Middle frontal gyrus (tissue), 1 donor: ENCODE measurements around the gene FAM13A.

Experiments
- DNase-seq: peaks from one replicate; pipeline ENCODE4 v3.0.0-alpha.2; 2015; ENCODE audit warnings: low spot score; ENCODE audit errors: extremely low spot score

The FAM13A gene

GRCh38 chr4:88788424-88788823, 268.6 kb downstream of the FAM13A start:
- no peak for DNase-seq

GRCh38 chr4:88786011-88786410, 271.0 kb downstream of the FAM13A start:
- DNase-seq, result peak; percentile 40

GRCh38 chr4:88780389-88780788, 276.6 kb downstream of the FAM13A start:
- DNase-seq, result no peak

DNA sequence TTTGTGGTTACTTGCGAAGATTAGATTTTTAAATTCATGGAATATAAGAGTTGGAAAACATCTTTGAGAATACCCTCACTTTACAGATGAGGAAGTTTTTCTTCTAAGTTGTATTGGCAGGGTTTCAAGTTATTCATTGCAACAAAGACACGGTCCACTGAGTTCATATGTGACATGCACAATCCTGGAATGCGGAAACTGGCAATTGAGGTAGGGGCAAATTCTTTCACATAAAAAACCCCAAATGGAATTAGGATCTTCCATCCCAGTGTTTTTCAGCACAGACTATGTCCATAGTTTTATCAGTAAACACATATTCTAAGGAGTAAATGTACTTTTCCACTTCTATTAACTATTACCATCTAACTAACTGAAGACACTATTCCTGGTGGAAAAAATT, 277.6 kb downstream of the FAM13A start:
- no peak for DNase-seq

GRCh38 chr4:88775529-88775928, 281.5 kb downstream of the FAM13A start:
- DNase-seq, result no peak

GRCh38 chr4:88775026-88775425, 282.0 kb downstream of the FAM13A start:
- DNase-seq, result no peak

DNA sequence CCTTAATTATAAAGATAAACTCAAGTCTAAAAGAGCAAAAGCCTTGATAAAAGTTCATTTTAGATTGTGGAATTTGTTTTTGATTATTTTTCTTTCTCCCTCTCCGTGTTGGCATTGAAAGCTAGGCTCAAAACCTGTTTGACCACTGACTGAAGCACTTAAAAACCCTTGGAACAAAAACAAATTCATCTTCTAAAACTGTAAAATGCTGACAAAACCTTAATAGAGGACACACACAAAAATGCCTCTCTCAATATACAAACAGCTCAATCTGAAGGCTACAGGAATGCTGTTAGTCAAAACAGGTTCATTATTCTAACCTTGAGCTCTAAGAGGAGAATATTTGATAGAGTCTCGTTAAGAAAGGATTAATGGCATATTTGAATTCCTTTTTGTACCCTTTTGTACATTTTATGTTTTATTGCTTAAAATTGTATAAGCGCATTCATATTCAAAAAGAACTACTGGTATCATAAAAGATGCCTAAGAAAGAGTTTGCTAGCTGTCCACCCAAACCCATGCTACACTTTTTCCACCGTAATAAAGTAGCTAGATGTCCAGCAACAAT, 285.0 kb downstream of the FAM13A start:
- no peak for DNase-seq

GRCh38 chr4:88765729-88766128, 291.3 kb downstream of the FAM13A start:
- no peak for DNase-seq

DNA sequence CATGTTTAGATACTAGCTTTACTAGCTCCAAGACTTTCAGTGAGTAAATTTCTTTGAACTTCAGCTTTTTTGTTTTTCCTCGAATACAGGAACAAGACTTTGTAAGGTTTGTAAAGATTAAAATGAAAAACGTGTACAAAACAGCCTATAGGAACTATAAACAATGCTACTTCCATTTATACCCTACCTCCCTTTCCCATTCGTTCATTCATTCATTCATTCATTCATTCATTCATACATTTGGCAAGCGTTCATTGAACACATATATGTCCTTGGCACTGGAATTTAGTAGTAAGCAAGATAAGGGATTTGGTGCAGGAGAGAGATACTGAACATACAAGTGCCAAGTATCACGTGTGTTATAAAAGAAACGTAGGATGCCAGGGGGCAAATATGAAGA, 293.9 kb downstream of the FAM13A start:
- DNase-seq, result no peak

DNA sequence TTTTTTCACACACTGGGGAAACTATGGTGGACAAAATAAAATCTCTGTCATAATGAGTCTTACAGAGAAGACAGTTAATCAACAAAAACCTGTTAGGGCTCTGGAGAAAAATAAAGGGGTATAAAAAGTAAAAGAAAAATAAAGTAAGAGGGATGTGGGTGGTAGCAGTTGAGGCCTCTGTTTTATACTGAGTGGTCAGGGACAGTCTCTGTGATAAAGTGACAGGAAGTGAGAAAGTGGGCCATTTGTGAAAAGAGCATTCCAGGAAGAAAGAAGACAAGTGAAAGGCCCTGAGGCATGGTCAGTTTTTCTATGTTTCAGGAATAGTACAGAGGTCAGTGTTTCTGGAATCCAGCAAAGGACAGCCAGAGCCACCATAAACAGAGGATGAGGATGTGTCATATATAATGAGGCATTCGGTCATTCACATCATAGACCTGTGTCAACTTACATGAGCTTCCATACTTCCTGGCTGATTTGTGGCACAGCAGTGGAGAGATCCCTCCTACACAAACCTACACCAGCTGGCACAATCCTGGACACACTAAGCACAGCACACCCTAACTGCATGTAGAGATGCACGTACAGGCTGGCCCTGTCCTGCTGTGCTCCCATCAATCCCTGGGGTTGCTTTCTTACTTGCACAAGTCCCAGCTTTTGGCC, 295.0 kb downstream of the FAM13A start:
- no peak for DNase-seq

DNA sequence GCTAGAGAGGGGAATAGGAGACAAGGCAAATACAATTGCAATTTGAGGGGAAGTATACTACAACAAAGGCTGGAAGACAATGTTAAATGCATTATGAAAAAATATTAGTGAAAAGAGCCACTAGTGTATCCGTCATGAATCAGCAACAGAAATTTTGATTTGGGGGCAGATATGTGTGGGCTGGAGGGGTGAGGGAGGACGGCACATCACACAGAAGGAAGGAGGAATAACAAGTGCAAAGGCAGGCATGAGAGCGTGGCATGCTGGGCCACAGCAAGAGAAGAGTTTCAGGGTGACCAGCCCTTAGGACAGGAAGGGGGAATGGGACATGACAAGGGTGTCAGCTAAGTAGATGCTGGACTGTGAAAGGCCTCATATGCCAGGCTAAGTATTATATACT, 295.6 kb downstream of the FAM13A start:
- no peak for DNase-seq

DNA sequence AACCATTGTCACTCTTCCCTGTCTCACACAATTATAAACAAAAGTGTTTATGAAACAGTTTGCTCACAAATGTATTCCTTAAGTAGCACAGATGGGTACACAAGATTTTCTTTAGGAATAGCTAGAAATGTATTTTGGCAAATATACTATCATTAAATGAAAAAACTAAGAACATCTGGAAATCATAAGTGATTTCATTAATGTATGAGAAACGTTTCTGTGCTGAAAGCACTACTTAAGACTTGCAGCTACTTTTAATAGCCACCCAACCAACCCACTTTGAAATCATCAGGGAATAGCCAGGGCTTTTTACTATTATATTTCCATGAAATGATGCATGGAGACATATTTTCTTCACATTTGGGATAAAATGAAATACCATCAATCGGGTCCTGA, 297.1 kb downstream of the FAM13A start:
- DNase-seq, result no peak

DNA sequence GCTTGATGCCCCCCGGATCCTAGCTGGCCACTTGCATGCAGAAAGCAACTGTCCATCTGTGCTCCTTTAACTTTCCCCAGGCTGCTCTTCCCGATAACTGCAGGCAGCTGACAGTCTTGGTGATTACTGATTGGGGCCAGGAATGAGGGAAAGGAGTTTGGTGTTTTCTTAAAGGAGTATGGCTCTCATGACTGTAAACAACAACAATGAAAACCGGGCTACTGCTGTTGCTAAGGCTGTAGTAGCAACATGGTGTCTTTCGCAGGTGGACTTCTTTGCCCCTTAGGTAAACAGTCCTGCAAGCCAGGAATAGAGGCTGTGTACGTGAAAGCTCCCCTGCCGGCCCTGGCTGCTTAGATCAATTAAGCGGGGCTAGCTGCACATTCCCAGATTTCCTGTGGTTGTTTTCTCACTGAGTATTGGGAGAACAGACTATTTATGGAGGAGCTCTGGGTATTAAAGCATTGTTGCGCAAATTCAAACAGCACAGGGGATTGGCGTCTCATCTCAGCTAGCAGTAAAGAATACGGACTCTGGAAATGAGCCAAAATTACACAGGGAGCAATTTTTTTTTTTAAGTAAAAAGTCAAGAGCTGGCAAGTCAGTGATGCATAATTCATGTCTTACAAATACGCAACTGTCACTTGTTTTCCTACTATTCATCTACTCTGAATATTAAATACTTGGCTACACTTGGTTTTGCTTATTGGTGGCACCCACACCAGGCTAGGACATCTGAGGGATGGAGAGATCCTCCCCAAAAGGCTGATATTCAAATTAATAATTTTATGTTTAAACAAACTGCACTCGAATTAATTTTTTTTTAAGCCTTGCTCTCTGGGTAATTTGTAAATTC, 297.7 kb downstream of the FAM13A start:
- DNase-seq, result no peak

DNA sequence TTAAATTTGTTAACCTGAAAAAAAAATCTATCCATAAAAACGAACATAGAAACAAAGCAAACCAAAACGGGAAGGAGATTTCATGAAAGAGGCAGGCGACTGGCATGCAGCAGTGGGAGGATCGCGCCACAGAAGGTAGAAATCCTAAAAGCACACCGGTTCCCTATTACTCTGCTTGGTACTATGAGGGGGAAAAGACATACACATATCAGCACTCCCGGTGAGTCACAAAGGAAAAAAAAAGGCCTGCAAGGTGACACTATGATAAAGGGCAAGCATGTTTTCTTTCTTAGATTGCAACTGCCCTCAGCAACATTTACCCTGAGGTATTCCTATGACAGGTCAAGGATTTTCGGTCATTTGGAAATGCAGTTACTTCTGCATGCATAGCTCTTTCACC, 298.7 kb downstream of the FAM13A start:
- DNase-seq, result no peak

GRCh38 chr4:88757776-88758175, 299.2 kb downstream of the FAM13A start:
- no peak for DNase-seq

DNA sequence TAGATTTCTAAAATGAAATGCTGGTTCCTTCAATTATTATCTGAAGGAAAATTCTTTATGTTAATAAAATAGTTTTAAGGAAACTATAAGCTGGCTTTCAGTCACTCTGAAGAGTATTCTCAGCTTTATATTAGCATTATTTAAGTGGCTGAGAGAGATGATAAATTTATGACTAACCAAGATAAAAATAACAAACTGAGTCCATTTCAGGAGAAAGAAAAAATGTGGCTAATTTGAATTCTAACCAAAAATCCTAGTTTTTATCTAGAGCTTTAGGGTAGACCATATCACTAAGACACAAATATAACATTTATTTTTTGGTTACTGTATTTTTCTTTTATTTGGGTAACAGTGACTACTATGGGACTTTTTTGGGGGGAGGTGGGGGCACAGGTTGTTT, 299.9 kb downstream of the FAM13A start:
- no peak for DNase-seq

- no peak for DNase-seq
These were observed 300.8 kb downstream of the FAM13A start for GRCh38 chr4:88756149-88756548.

GRCh38 chr4:88755454-88755853, 301.5 kb downstream of the FAM13A start:
- no peak for DNase-seq

DNA sequence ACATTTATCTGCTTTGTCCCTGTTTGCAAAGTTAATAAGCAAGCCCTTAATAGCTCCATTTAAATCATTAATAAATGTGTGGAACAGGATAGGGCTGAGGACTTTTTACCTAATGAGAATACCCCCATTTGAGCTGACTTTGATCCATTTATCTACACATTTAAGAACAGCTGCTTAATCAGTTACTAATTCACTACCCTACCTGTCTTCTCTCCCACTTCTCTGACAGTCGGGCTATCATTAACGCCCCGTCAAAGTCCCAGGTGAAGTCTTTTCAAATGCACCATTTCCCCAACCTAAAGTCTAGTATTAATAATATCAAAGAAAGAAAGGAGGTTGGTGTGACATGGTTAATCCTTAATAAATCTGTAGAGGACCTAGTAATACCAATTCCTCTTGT, 302.2 kb downstream of the FAM13A start:
- DNase-seq, result no peak

DNA sequence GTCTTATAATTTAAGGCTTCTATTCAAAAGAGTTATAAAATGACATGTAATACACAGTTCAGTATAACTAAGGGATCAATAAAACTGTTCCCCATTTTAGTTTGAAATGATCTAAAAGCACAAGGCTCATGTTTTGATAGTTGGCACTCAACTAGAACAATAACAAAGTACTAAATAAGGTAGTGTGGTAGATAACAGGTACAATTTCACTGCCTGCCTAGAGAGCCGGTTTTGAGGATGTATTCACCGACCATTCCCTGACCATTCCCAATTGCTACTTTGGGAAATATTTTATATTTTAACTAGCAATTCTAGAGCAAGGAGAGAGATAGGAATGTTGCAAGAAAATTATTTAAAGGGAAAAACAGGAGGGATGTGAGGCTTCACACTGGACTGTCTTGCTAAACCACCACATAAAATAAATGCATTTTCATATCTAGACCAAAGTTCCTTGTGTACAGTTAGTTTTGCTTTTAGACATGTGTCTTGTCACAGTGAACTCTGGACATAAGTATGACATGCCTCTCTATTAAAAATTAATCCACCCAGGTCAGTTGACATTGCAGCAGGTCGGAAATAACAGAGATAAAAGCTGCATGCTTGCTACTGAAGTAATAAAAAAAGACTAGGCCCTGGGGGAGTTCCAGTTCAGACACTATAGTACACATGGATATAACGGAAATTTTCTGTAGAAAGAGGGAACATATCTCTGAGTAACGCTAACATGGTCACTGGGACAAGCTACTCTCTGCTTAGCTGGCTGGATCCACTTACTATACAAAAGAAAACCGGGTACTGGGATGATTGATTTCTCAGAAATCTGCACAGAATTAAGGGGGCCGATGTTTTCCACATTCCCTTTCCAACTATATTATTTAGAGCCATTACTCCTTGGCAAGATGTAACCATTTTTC, 303.1 kb downstream of the FAM13A start:
- DNase-seq, result no peak

- DNase-seq, result no peak
These were observed 304.2 kb downstream of the FAM13A start for GRCh38 chr4:88752754-88753153.

GRCh38 chr4:88752076-88752463, 304.9 kb downstream of the FAM13A start:
- no peak for DNase-seq
